ENCODE data around the gene HLA-DOA.

Gene HLA-DOA

GRCh38 chr6:33017018-33017417, 7.6 kb upstream of the HLA-DOA start:
- peak overlapping the region; percentile 9 to 64 for H3K27ac ChIP-seq (ENCODE audit: low read depth in 2 of 2, low read length in 2 of 2)
- peaks cover 0 to 12% of the 10 kb centered on the region in 2 donors for H3K4me1 ChIP-seq (ENCODE audit: control insufficient read depth in 2 of 2, insufficient read depth in 2 of 2, low read length in 2 of 2)
- no peak overlapping the region for H3K9ac ChIP-seq (ENCODE audit: low read depth in 1 of 2, low read length in 2 of 2)
- peaks cover 5 to 7% of the 10 kb centered on the region in 2 donors for H3K27me3 ChIP-seq (ENCODE audit: control insufficient read depth in 2 of 2, insufficient read depth in 2 of 2, low read length in 2 of 2)
- no peaks in the 10 kb centered on the region for H3K9me3 ChIP-seq (ENCODE audit: control insufficient read depth in 2 of 2, low read length in 2 of 2)
- H3K4me3 ChIP-seq (ENCODE audit: low read length in 2 of 2) = peak overlapping the region in 1 of 2 donors; percentile 14
- no peaks in the 10 kb centered on the region for H3K36me3 ChIP-seq (ENCODE audit: control insufficient read depth in 2 of 2, insufficient read depth in 2 of 2, low read length in 2 of 2)

GRCh38 chr6:33015798-33016197, 6.4 kb upstream of the HLA-DOA start:
- Histone ChIP-seq H3K4me3 (ENCODE audit: low read length in 2 of 2) (no peak overlapping the region), H3K27me3 (ENCODE audit: control insufficient read depth in 2 of 2, insufficient read depth in 2 of 2, low read length in 2 of 2) (peaks cover 5 to 7% of the 10 kb centered on the region in 2 donors), H3K27ac (ENCODE audit: low read depth in 2 of 2, low read length in 2 of 2) (peak overlapping the region in 1 of 2 donors; percentile 7), H3K4me1 (ENCODE audit: control insufficient read depth in 2 of 2, insufficient read depth in 2 of 2, low read length in 2 of 2) (peaks cover 0 to 12% of the 10 kb centered on the region in 2 donors), H3K9me3 (ENCODE audit: control insufficient read depth in 2 of 2, low read length in 2 of 2) (no peaks in the 10 kb centered on the region), H3K9ac (ENCODE audit: low read depth in 1 of 2, low read length in 2 of 2) (no peak overlapping the region), H3K36me3 (ENCODE audit: control insufficient read depth in 2 of 2, insufficient read depth in 2 of 2, low read length in 2 of 2) (no peaks in the 10 kb centered on the region)

GRCh38 chr6:33014841-33015634, 5.6 kb upstream of the HLA-DOA start:
- Histone ChIP-seq H3K27me3 (ENCODE audit: control insufficient read depth in 2 of 2, insufficient read depth in 2 of 2, low read length in 2 of 2) (peaks cover 5 to 10% of the 10 kb centered on the region in 2 donors), H3K9ac (ENCODE audit: low read depth in 1 of 2, low read length in 2 of 2) (no peak overlapping the region), H3K4me1 (ENCODE audit: control insufficient read depth in 2 of 2, insufficient read depth in 2 of 2, low read length in 2 of 2) (peaks cover 0 to 10% of the 10 kb centered on the region in 2 donors), H3K36me3 (ENCODE audit: control insufficient read depth in 2 of 2, insufficient read depth in 2 of 2, low read length in 2 of 2) (no peaks in the 10 kb centered on the region), H3K9me3 (ENCODE audit: control insufficient read depth in 2 of 2, low read length in 2 of 2) (no peaks in the 10 kb centered on the region), H3K4me3 (ENCODE audit: low read length in 2 of 2) (no peak overlapping the region), H3K27ac (ENCODE audit: low read depth in 2 of 2, low read length in 2 of 2) (no peak overlapping the region)

GRCh38 chr6:33013608-33014007, 4.2 kb upstream of the HLA-DOA start:
- Histone ChIP-seq H3K4me1 (ENCODE audit: control insufficient read depth in 2 of 2, insufficient read depth in 2 of 2, low read length in 2 of 2) (no peaks in the 10 kb centered on the region), H3K9me3 (ENCODE audit: control insufficient read depth in 2 of 2, low read length in 2 of 2) (no peaks in the 10 kb centered on the region), H3K9ac (ENCODE audit: low read depth in 1 of 2, low read length in 2 of 2) (no peak overlapping the region), H3K36me3 (ENCODE audit: control insufficient read depth in 2 of 2, insufficient read depth in 2 of 2, low read length in 2 of 2) (no peaks in the 10 kb centered on the region), H3K27ac (ENCODE audit: low read depth in 2 of 2, low read length in 2 of 2) (no peak overlapping the region), H3K4me3 (ENCODE audit: low read length in 2 of 2) (no peak overlapping the region), H3K27me3 (ENCODE audit: control insufficient read depth in 2 of 2, insufficient read depth in 2 of 2, low read length in 2 of 2) (peaks cover 12 to 14% of the 10 kb centered on the region in 2 donors)

- H3K27me3 ChIP-seq (ENCODE audit: control insufficient read depth in 2 of 2, insufficient read depth in 2 of 2, low read length in 2 of 2) = peaks cover 13 to 18% of the 10 kb centered on the region in 2 donors
- no peaks in the 10 kb centered on the region for H3K4me1 ChIP-seq (ENCODE audit: control insufficient read depth in 2 of 2, insufficient read depth in 2 of 2, low read length in 2 of 2)
- no peaks in the 10 kb centered on the region for H3K9me3 ChIP-seq (ENCODE audit: control insufficient read depth in 2 of 2, low read length in 2 of 2)
- no peaks in the 10 kb centered on the region for H3K36me3 ChIP-seq (ENCODE audit: control insufficient read depth in 2 of 2, insufficient read depth in 2 of 2, low read length in 2 of 2)
- no peak overlapping the region for H3K9ac ChIP-seq (ENCODE audit: low read depth in 1 of 2, low read length in 2 of 2)
- no peak overlapping the region for H3K4me3 ChIP-seq (ENCODE audit: low read length in 2 of 2)
- no peak overlapping the region for H3K27ac ChIP-seq (ENCODE audit: low read depth in 2 of 2, low read length in 2 of 2)
Measured at GRCh38 chr6:33010356-33010755, 965 bp upstream of the HLA-DOA start.

- no peaks in the 10 kb centered on the region for H3K36me3 ChIP-seq (ENCODE audit: control insufficient read depth in 2 of 2, insufficient read depth in 2 of 2, low read length in 2 of 2)
- H3K4me3 ChIP-seq (ENCODE audit: low read length in 2 of 2) = no peak overlapping the region
- H3K9ac ChIP-seq (ENCODE audit: low read depth in 1 of 2, low read length in 2 of 2) = no peak overlapping the region
- peaks cover 6 to 13% of the 10 kb centered on the region in 2 donors for H3K27me3 ChIP-seq (ENCODE audit: control insufficient read depth in 2 of 2, insufficient read depth in 2 of 2, low read length in 2 of 2)
- no peaks in the 10 kb centered on the region for H3K9me3 ChIP-seq (ENCODE audit: control insufficient read depth in 2 of 2, low read length in 2 of 2)
- no peak overlapping the region for H3K27ac ChIP-seq (ENCODE audit: low read depth in 2 of 2, low read length in 2 of 2)
- H3K4me1 ChIP-seq (ENCODE audit: control insufficient read depth in 2 of 2, insufficient read depth in 2 of 2, low read length in 2 of 2) = no peaks in the 10 kb centered on the region
Measured at GRCh38 chr6:33007831-33008400, 1.5 kb downstream of the HLA-DOA start.

- Histone ChIP-seq H3K36me3 (ENCODE audit: control insufficient read depth in 2 of 2, insufficient read depth in 2 of 2, low read length in 2 of 2) (no peaks in the 10 kb centered on the region), H3K4me1 (ENCODE audit: control insufficient read depth in 2 of 2, insufficient read depth in 2 of 2, low read length in 2 of 2) (no peaks in the 10 kb centered on the region), H3K27ac (ENCODE audit: low read depth in 2 of 2, low read length in 2 of 2) (no peak overlapping the region), H3K9me3 (ENCODE audit: control insufficient read depth in 2 of 2, low read length in 2 of 2) (no peaks in the 10 kb centered on the region), H3K27me3 (ENCODE audit: control insufficient read depth in 2 of 2, insufficient read depth in 2 of 2, low read length in 2 of 2) (peaks cover 3 to 25% of the 10 kb centered on the region in 2 donors), H3K9ac (ENCODE audit: low read depth in 1 of 2, low read length in 2 of 2) (no peak overlapping the region), H3K4me3 (ENCODE audit: low read length in 2 of 2) (no peak overlapping the region)
Measured at GRCh38 chr6:33004940-33005339, 4.5 kb downstream of the HLA-DOA start.

GRCh38 chr6:33001685-33002084, 7.7 kb downstream of the HLA-DOA start:
- Histone ChIP-seq H3K27ac (ENCODE audit: low read depth in 2 of 2, low read length in 2 of 2) (no peak overlapping the region), H3K4me1 (ENCODE audit: control insufficient read depth in 2 of 2, insufficient read depth in 2 of 2, low read length in 2 of 2) (no peaks in the 10 kb centered on the region), H3K9ac (ENCODE audit: low read depth in 1 of 2, low read length in 2 of 2) (no peak overlapping the region), H3K27me3 (ENCODE audit: control insufficient read depth in 2 of 2, insufficient read depth in 2 of 2, low read length in 2 of 2) (peaks cover 0 to 17% of the 10 kb centered on the region in 2 donors), H3K9me3 (ENCODE audit: control insufficient read depth in 2 of 2, low read length in 2 of 2) (no peaks in the 10 kb centered on the region), H3K4me3 (ENCODE audit: low read length in 2 of 2) (no peak overlapping the region), H3K36me3 (ENCODE audit: control insufficient read depth in 2 of 2, insufficient read depth in 2 of 2, low read length in 2 of 2) (no peaks in the 10 kb centered on the region)

GRCh38 chr6:33000055-33000454, 9.3 kb downstream of the HLA-DOA start:
- Histone ChIP-seq H3K4me1 (ENCODE audit: control insufficient read depth in 2 of 2, insufficient read depth in 2 of 2, low read length in 2 of 2) (no peaks in the 10 kb centered on the region), H3K27ac (ENCODE audit: low read depth in 2 of 2, low read length in 2 of 2) (no peak overlapping the region), H3K36me3 (ENCODE audit: control insufficient read depth in 2 of 2, insufficient read depth in 2 of 2, low read length in 2 of 2) (no peaks in the 10 kb centered on the region), H3K9me3 (ENCODE audit: control insufficient read depth in 2 of 2, low read length in 2 of 2) (no peaks in the 10 kb centered on the region), H3K4me3 (ENCODE audit: low read length in 2 of 2) (no peak overlapping the region), H3K27me3 (ENCODE audit: control insufficient read depth in 2 of 2, insufficient read depth in 2 of 2, low read length in 2 of 2) (peaks cover 0 to 17% of the 10 kb centered on the region in 2 donors), H3K9ac (ENCODE audit: low read depth in 1 of 2, low read length in 2 of 2) (no peak overlapping the region)

GRCh38 chr6:32995448-32995847, 13.9 kb downstream of the HLA-DOA start:
- Histone ChIP-seq H3K4me3 (ENCODE audit: low read length in 2 of 2) (no peak overlapping the region), H3K27me3 (ENCODE audit: control insufficient read depth in 2 of 2, insufficient read depth in 2 of 2, low read length in 2 of 2) (peaks cover 0 to 8% of the 10 kb centered on the region in 2 donors)

More at GRCh38 chr6:32995448-32995847, 13.9 kb downstream of the HLA-DOA start:
- H3K4me1 ChIP-seq (ENCODE audit: control insufficient read depth in 2 of 2, insufficient read depth in 2 of 2, low read length in 2 of 2) = no peaks in the 10 kb centered on the region
- no peak overlapping the region for H3K27ac ChIP-seq (ENCODE audit: low read depth in 2 of 2, low read length in 2 of 2)
- H3K9me3 ChIP-seq (ENCODE audit: control insufficient read depth in 2 of 2, low read length in 2 of 2) = no peaks in the 10 kb centered on the region
- no peaks in the 10 kb centered on the region for H3K36me3 ChIP-seq (ENCODE audit: control insufficient read depth in 2 of 2, insufficient read depth in 2 of 2, low read length in 2 of 2)
- no peak overlapping the region for H3K9ac ChIP-seq (ENCODE audit: low read depth in 1 of 2, low read length in 2 of 2)

All from mucosa of rectum (tissue), 2 donors.